Measurements from ENCODE around the gene COX10.
"Not testable (repeated sequence)": the region's sequence is repeated elsewhere in the genome, so short reads cannot be mapped to it uniquely, and the experiment has no call there.

- not testable (repeated sequence) for TF ChIP-seq CTCF, POLR2A (IDR thresholded peaks at IDR 0.05)
Observed at GRCh38 chr17:14029755-14030154, 39.5 kb upstream of the COX10 start.
